Retina (tissue), 1 donor: ENCODE measurements around the gene NEDD4L.
A peak's percentile ranks its signal among the peaks of the same experiment; 100 is the strongest.
"Not testable (repeated sequence)": the region's sequence is repeated elsewhere in the genome, so short reads cannot be mapped to it uniquely, and the experiment has no call there.

Experiments
- DNase-seq: peaks from one replicate; pipeline ENCODE4 v3.0.0-alpha.2; 2016

Gene NEDD4L

GRCh38 chr18:58043491-58044369, at the start of gene NEDD4L:
TSS of gene NEDD4L (plus strand) at chr18:58044226. CDS start at chr18:58044661, 435 bp downstream.
- DNase-seq: peak; percentile 95

- DNase-seq: no peak
These were observed 48.7 kb upstream of the NEDD4L start for GRCh38 chr18:57995331-57995730.

- DNase-seq: not testable (repeated sequence)
These were observed 47.1 kb upstream of the NEDD4L start for GRCh38 chr18:57996894-57997293.

GRCh38 chr18:57997820-57998219, 46.2 kb upstream of the NEDD4L start:
- DNase-seq: peak; percentile 21

GRCh38 chr18:57998461-57998860, 45.6 kb upstream of the NEDD4L start:
- DNase-seq: no peak

GRCh38 chr18:58004317-58004716, 39.7 kb upstream of the NEDD4L start:
- DNase-seq: no peak

- no peak for DNase-seq
These were observed 39.0 kb upstream of the NEDD4L start for GRCh38 chr18:58005011-58005410.

GRCh38 chr18:58005885-58006523, 38.0 kb upstream of the NEDD4L start:
- DNase-seq: no peak

- no peak for DNase-seq
These were observed 34.9 kb upstream of the NEDD4L start for GRCh38 chr18:58009166-58009565.

- no peak for DNase-seq
These were observed 33.8 kb upstream of the NEDD4L start for GRCh38 chr18:58010265-58010664.

- no peak for DNase-seq
These were observed 31.7 kb upstream of the NEDD4L start for GRCh38 chr18:58012356-58012755.

GRCh38 chr18:58013241-58014211, 30.5 kb upstream of the NEDD4L start:
- DNase-seq: no peak

- DNase-seq: no peak
These were observed 28.8 kb upstream of the NEDD4L start for GRCh38 chr18:58015065-58015780.

GRCh38 chr18:58017267-58017666, 26.8 kb upstream of the NEDD4L start:
- no peak for DNase-seq

GRCh38 chr18:58020567-58021107, 23.4 kb upstream of the NEDD4L start:
- DNase-seq: no peak

GRCh38 chr18:58021504-58021903, 22.5 kb upstream of the NEDD4L start:
- no peak for DNase-seq

- no peak for DNase-seq
These were observed 20.9 kb upstream of the NEDD4L start for GRCh38 chr18:58023108-58023507.

GRCh38 chr18:58024139-58024538, 19.9 kb upstream of the NEDD4L start:
- DNase-seq: no peak

GRCh38 chr18:58025205-58025604, 18.8 kb upstream of the NEDD4L start:
- DNase-seq: no peak

- no peak for DNase-seq
These were observed 18.3 kb upstream of the NEDD4L start for GRCh38 chr18:58025733-58026132.

GRCh38 chr18:58026395-58026794, 17.6 kb upstream of the NEDD4L start:
- DNase-seq: no peak

- DNase-seq: no peak
These were observed 17.2 kb upstream of the NEDD4L start for GRCh38 chr18:58026857-58027256.
